ENCODE data around the gene GARIN5A. TPM values are rescaled to one million over a fixed set of nuclear protein-coding genes. Genes with fewer than 3 reads are reported as not detected.

The GARIN5A gene
- total RNA-seq, 4 donors from 2014 or later = 0.62 to 5.4 (median 1.8) TPM; not detected in 1

- Histone ChIP-seq H3K4me3 (no peak overlapping the region), H3K9me3 (no peaks in the 10 kb centered on the region), H3K27ac (no peak overlapping the region), H3K36me3 (no peaks in the 10 kb centered on the region), H3K27me3 (peaks cover 0 to 18% of the 10 kb centered on the region in 2 donors), H3K4me1 (no peaks in the 10 kb centered on the region)
- intact Hi-C loops (cut with DNase I; ENCODE audit: low total_unique reads) = no loop called here
- no peak for DNase-seq
- no peak for TF ChIP-seq POLR2A (IDR thresholded peaks at IDR 0.05)
- TF ChIP-seq CTCF (IDR thresholded peaks at IDR 0.05) = no peak
These were observed 53.2 kb downstream of the GARIN5A start for GRCh38 chr19:50423279-50424113.

- Histone ChIP-seq H3K36me3 (no peaks in the 10 kb centered on the region), H3K4me3 (no peak overlapping the region), H3K27ac (no peak overlapping the region), H3K27me3 (peaks cover 0 to 22% of the 10 kb centered on the region in 2 donors), H3K9me3 (no peaks in the 10 kb centered on the region), H3K4me1 (no peaks in the 10 kb centered on the region)
- TF ChIP-seq CTCF (IDR thresholded peaks at IDR 0.05) (no peak), POLR2A (IDR thresholded peaks at IDR 0.05) (no peak)
- intact Hi-C loops (cut with DNase I; ENCODE audit: low total_unique reads) = no loop called here
- no peak for DNase-seq
These were observed 54.0 kb downstream of the GARIN5A start for GRCh38 chr19:50422397-50423278.

- Histone ChIP-seq H3K27ac (no peak overlapping the region), H3K4me3 (no peak overlapping the region), H3K4me1 (no peaks in the 10 kb centered on the region), H3K36me3 (no peaks in the 10 kb centered on the region), H3K27me3 (peaks cover 0 to 22% of the 10 kb centered on the region in 2 donors), H3K9me3 (no peaks in the 10 kb centered on the region)
- intact Hi-C loops (cut with DNase I; ENCODE audit: low total_unique reads) = no loop called here
- TF ChIP-seq POLR2A (IDR thresholded peaks at IDR 0.05) (no peak), CTCF (IDR thresholded peaks at IDR 0.05) (no peak)
- no peak for DNase-seq
These were observed 55.8 kb downstream of the GARIN5A start for GRCh38 chr19:50420808-50421207.

GRCh38 chr19:50420127-50420526 lies 56.5 kb downstream of the GARIN5A start:
- H3K27me3 ChIP-seq = peaks cover 0 to 22% of the 10 kb centered on the region in 2 donors
- DNase-seq = no peak
- intact Hi-C loops (cut with DNase I; ENCODE audit: low total_unique reads) = no loop called here

More at GRCh38 chr19:50420127-50420526, 56.5 kb downstream of the GARIN5A start:
- Histone ChIP-seq H3K36me3 (no peaks in the 10 kb centered on the region), H3K4me1 (no peaks in the 10 kb centered on the region), H3K27ac (no peak overlapping the region), H3K9me3 (no peaks in the 10 kb centered on the region), H3K4me3 (no peak overlapping the region)
- TF ChIP-seq CTCF (IDR thresholded peaks at IDR 0.05) (no peak), POLR2A (IDR thresholded peaks at IDR 0.05) (no peak)

All from uterus (tissue), 4 donors.